ENCODE data around the gene MGA.

The MGA gene

DNA sequence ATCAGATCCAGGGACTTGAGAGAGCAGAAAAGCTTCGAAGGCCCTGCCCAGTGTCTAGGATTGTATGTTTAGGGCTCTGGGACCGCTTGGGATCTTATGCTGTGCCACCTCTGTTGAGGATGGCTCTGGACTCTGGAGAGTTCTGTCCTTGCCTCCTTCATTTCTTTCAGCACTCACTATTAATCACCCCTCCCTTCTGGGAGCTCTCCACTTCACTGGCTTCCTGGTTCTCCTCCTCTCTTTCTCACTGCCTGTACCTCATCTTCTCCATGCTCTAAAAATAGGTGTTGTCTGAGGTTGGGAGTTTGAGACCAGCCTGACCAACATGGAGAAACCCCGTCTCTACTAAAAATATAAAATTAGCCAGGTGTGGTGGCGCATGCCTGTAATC lies 131.3 kb downstream of the MGA start:
- H3K27ac ChIP-seq (ENCODE audit: low read length) = no peak overlapping the region
- peaks cover 10% of the 10 kb centered on the region for H3K4me1 ChIP-seq (ENCODE audit: control insufficient read depth, insufficient read depth, low read length)
- H3K9me3 ChIP-seq (ENCODE audit: control insufficient read depth, insufficient read depth, low read length) = no peaks in the 10 kb centered on the region
- WGBS (ENCODE audit: insufficient coverage, insufficient read length) = no CpG with 5 or more reads among the region's 4 CpGs
- no peak for DNase-seq (ENCODE audit: low read depth, low spot score)
- H3K4me3 ChIP-seq (ENCODE audit: low read length) = no peak overlapping the region
- H3K36me3 ChIP-seq (ENCODE audit: control insufficient read depth, insufficient read depth, low read length) = no peaks in the 10 kb centered on the region
- H3K27me3 ChIP-seq (ENCODE audit: control insufficient read depth, insufficient read depth, low read length) = no peaks in the 10 kb centered on the region

- WGBS (ENCODE audit: insufficient coverage, insufficient read length) = no CpG with 5 or more reads among the region's 5 CpGs
Measured at GRCh38 chr15:41792000-41792637, 131.9 kb downstream of the MGA start.

GRCh38 chr15:41794081-41794480 lies 133.9 kb downstream of the MGA start:
- Histone ChIP-seq H3K4me1 (ENCODE audit: control insufficient read depth, insufficient read depth, low read length) (peaks cover 10% of the 10 kb centered on the region), H3K27me3 (ENCODE audit: control insufficient read depth, insufficient read depth, low read length) (no peaks in the 10 kb centered on the region), H3K36me3 (ENCODE audit: control insufficient read depth, insufficient read depth, low read length) (no peaks in the 10 kb centered on the region), H3K27ac (ENCODE audit: low read length) (no peak overlapping the region), H3K4me3 (ENCODE audit: low read length) (no peak overlapping the region), H3K9me3 (ENCODE audit: control insufficient read depth, insufficient read depth, low read length) (no peaks in the 10 kb centered on the region)
- WGBS (ENCODE audit: insufficient coverage, insufficient read length) = no CpG with 5 or more reads among the region's 4 CpGs
- no peak for DNase-seq (ENCODE audit: low read depth, low spot score)

More at GRCh38 chr15:41792000-41792637, 131.9 kb downstream of the MGA start:
- Histone ChIP-seq H3K36me3 (ENCODE audit: control insufficient read depth, insufficient read depth, low read length) (no peaks in the 10 kb centered on the region), H3K27me3 (ENCODE audit: control insufficient read depth, insufficient read depth, low read length) (no peaks in the 10 kb centered on the region), H3K9me3 (ENCODE audit: control insufficient read depth, insufficient read depth, low read length) (no peaks in the 10 kb centered on the region), H3K4me1 (ENCODE audit: control insufficient read depth, insufficient read depth, low read length) (peaks cover 10% of the 10 kb centered on the region), H3K27ac (ENCODE audit: low read length) (no peak overlapping the region), H3K4me3 (ENCODE audit: low read length) (no peak overlapping the region)
- DNase-seq (ENCODE audit: low read depth, low spot score) = no peak

DNA sequence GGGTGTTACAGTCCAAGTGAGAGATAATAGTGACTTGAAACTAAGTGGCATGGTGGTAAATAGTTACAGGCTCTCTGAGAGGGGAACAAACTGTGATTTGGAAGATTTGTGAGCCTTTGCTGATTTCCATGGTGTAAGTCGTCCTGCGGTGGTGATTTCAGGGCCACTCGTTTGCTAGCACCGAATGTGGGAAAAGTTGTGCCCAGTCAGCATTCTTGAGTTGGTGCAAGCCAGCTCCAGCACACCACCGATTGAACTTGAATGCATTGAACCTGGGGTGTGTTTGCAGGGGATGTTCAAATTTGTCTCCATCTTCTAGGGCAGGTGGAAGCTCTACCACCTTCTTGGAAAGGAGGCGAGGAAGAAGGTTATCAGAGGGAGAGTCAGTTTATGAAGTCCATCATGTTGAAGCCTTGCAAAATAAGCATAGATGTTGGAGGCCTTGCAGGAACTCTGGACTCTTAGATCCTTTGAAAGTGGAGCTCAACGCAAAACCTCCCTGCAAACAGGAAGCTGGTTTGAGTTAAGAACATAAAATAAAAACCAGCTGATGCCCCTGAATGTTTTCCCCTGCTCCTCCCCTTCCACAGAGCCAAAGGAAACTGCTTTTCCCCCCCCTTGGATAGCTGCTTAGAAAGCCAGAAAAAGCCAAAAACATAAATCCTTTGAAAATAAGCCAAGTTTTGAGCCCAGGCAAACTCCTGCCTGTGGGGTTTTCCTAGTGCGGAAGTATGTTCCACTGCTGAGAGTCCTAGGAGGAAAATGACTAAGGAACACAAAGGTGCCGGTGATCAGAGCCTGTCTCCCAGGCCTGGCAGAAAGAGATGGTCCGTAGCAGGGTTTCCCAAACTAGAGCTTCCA lies 136.0 kb downstream of the MGA start:
- Histone ChIP-seq H3K9me3 (ENCODE audit: control insufficient read depth, insufficient read depth, low read length) (no peaks in the 10 kb centered on the region), H3K4me1 (ENCODE audit: control insufficient read depth, insufficient read depth, low read length) (peaks cover 3% of the 10 kb centered on the region), H3K27me3 (ENCODE audit: control insufficient read depth, insufficient read depth, low read length) (no peaks in the 10 kb centered on the region; the same call in 1 of the 2 replicates), H3K36me3 (ENCODE audit: control insufficient read depth, insufficient read depth, low read length) (no peaks in the 10 kb centered on the region), H3K4me3 (ENCODE audit: low read length) (no peak overlapping the region), H3K27ac (ENCODE audit: low read length) (no peak overlapping the region)
- WGBS (ENCODE audit: insufficient coverage, insufficient read length) = no CpG with 5 or more reads among the region's 10 CpGs
- no peak for DNase-seq (ENCODE audit: low read depth, low spot score)

DNA sequence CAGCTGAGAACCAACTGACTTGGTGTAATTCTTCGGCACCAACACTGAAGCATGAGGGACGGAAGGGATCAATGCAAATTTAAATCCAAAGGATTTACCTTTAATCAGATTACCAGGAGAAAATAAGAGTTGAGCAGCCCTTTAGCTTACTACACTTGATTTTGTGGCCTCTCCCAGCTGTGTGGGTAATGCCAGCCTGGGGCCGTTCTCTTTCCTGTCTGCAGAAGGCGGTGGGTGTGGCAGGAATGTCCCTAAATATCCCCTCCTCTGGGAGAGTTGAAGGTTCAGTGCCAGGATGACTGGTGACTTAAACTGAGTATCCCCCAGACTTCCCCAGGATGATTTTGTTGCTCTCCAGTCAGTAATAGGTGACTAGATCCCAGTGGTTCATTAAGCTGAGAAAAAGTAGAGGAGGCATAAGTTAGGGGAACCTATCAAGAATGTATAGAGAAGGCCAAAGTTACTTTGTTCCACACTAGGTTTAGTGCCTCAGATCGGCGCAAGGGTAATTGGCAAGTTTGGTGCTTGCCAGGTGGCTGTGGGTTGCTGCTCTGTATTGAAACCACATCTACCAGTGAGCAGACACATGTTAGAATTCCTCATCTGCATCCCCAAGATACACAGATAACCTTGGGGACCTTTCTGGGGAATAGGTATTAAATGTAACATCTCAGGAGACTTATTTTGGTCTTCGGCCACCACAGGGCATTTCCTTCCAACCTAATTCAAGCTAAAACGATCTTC lies 137.2 kb downstream of the MGA start:
- Histone ChIP-seq H3K9me3 (ENCODE audit: control insufficient read depth, insufficient read depth, low read length) (no peaks in the 10 kb centered on the region), H3K27ac (ENCODE audit: low read length) (no peak overlapping the region), H3K27me3 (ENCODE audit: control insufficient read depth, insufficient read depth, low read length) (no peaks in the 10 kb centered on the region; the same call in 1 of the 2 replicates), H3K4me3 (ENCODE audit: low read length) (no peak overlapping the region), H3K36me3 (ENCODE audit: control insufficient read depth, insufficient read depth, low read length) (no peaks in the 10 kb centered on the region), H3K4me1 (ENCODE audit: control insufficient read depth, insufficient read depth, low read length) (no peaks in the 10 kb centered on the region)
- DNase-seq (ENCODE audit: low read depth, low spot score) = no peak
- no CpG with 5 or more reads among the region's 8 CpGs for WGBS (ENCODE audit: insufficient coverage, insufficient read length)

DNA sequence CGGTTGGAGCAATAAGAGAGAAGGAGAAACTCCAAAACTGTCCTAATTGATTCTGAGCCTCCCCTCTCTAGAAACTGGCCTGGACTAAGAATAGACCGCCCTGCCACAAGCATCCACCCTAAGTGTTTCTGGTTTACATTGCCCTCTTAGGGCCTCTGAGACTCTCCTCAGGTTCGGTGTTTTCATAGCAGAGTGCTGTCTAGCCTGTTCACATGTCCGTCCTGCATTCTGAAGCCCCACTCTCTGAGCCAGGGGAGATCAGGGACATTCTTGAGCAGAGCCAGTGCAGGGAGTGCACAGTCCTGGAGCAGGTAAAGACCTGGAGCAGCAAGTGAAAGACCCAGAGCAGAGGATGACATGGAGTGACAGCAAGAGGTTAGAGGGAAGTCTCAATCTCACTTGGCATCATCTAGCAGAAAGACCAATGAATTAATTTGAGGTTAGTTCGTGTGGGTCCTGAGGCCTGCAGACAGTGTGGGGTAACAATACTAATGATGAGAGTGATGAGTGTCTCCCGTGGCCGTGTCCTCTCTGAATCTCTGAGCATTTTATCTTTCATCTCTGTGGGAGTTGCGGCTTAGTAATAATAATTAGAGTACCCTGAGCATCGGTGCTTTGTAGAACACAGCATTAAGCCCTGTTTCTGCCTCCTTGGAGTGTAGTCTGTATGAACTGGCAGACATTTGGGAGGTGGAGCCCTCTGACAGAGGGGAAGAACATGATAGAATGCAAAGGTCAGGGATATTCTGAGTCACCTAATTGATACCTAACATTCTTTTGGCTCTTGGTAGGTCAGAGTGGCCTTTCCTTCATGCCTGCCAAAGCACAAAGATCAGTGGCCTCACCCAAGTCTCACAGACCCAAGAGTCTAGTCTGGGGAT lies 138.6 kb downstream of the MGA start:
- H3K36me3 ChIP-seq (ENCODE audit: control insufficient read depth, insufficient read depth, low read length) = no peaks in the 10 kb centered on the region
- H3K27ac ChIP-seq (ENCODE audit: low read length) = no peak overlapping the region
- H3K4me1 ChIP-seq (ENCODE audit: control insufficient read depth, insufficient read depth, low read length) = no peaks in the 10 kb centered on the region
- H3K9me3 ChIP-seq (ENCODE audit: control insufficient read depth, insufficient read depth, low read length) = no peaks in the 10 kb centered on the region
- no CpG with 5 or more reads among the region's 9 CpGs for WGBS (ENCODE audit: insufficient coverage, insufficient read length)
- H3K27me3 ChIP-seq (ENCODE audit: control insufficient read depth, insufficient read depth, low read length) = no peaks in the 10 kb centered on the region; the same call in 1 of the 2 replicates
- no peak for DNase-seq (ENCODE audit: low read depth, low spot score)
- no peak overlapping the region for H3K4me3 ChIP-seq (ENCODE audit: low read length)

DNA sequence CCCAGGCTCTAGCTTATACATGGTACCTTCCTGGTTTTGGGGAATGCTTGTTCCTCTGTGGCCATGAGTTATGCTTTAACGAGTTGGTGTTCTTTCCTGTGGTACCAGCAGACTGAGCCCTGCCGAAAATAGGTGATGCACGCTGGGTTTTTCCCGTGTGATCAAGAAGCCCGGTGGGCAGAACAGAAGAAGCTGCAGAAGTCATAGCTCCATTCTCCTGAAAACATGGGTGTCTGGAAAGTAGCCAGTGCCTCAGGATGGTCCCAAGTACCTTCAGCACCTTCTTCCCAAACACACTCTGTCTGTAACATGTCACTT lies 139.2 kb downstream of the MGA start:
- no peak for DNase-seq (ENCODE audit: low read depth, low spot score)
- Histone ChIP-seq H3K4me1 (ENCODE audit: control insufficient read depth, insufficient read depth, low read length) (no peaks in the 10 kb centered on the region), H3K9me3 (ENCODE audit: control insufficient read depth, insufficient read depth, low read length) (no peaks in the 10 kb centered on the region), H3K27me3 (ENCODE audit: control insufficient read depth, insufficient read depth, low read length) (no peaks in the 10 kb centered on the region; the same call in 1 of the 2 replicates), H3K36me3 (ENCODE audit: control insufficient read depth, insufficient read depth, low read length) (no peaks in the 10 kb centered on the region), H3K4me3 (ENCODE audit: low read length) (no peak overlapping the region), H3K27ac (ENCODE audit: low read length) (no peak overlapping the region)
- no CpG with 5 or more reads among the region's 5 CpGs for WGBS (ENCODE audit: insufficient coverage, insufficient read length)

DNA sequence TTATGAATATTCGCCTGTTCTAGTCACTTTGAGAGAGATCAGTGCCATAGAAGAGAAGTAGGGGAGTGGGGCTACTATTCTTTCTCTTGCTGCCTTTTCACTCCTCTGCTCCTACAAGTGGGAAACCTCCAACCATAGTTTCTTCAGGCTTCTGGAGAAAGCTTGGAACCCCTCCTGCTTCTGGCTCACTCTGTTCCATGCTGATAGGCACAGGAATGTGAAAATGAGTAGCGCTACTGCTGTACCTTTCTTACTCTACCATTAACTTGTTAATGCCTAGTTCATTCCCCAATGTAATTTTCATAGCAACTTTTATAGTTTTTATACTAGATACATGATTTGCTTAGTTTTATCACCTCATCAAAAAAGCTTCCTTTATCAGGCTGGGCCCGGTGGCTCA lies 141.0 kb downstream of the MGA start:
- H3K36me3 ChIP-seq (ENCODE audit: control insufficient read depth, insufficient read depth, low read length) = no peaks in the 10 kb centered on the region
- DNase-seq (ENCODE audit: low read depth, low spot score) = no peak
- no peak overlapping the region for H3K4me3 ChIP-seq (ENCODE audit: low read length)
- no peak overlapping the region for H3K27ac ChIP-seq (ENCODE audit: low read length)
- H3K27me3 ChIP-seq (ENCODE audit: control insufficient read depth, insufficient read depth, low read length) = no peaks in the 10 kb centered on the region; the same call in 1 of the 2 replicates
- no peaks in the 10 kb centered on the region for H3K9me3 ChIP-seq (ENCODE audit: control insufficient read depth, insufficient read depth, low read length)
- H3K4me1 ChIP-seq (ENCODE audit: control insufficient read depth, insufficient read depth, low read length) = no peaks in the 10 kb centered on the region
- WGBS (ENCODE audit: insufficient coverage, insufficient read length) = no CpG with 5 or more reads among the region's 3 CpGs

DNA sequence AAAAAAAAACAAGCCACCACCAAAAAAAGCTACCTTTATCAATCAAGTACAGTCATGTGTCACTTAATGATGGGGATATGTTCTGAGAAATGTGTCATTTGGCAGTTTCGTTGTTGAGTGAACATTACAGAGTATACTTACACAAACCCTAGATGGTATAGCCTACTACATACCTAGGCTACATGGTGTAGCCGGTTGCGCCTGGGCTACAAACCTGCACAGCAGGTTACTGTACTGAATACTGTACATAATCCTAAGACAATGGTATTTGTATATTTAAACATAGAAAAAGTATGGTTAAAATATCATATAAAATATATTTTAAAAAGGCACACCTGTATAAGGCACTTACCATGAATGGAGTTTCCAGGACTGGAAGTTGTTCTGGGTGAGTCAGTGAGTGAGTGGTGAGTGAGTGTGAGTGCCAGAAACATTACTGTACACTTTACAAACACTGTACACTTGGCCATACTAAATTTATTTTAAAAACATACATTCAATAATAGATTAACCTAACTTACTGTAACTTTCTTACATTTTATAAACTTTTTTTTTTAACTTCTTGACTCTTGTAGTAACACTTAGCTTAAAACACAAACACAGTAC lies 141.7 kb downstream of the MGA start:
- no peak for DNase-seq (ENCODE audit: low read depth, low spot score)
- Histone ChIP-seq H3K36me3 (ENCODE audit: control insufficient read depth, insufficient read depth, low read length) (no peaks in the 10 kb centered on the region), H3K4me1 (ENCODE audit: control insufficient read depth, insufficient read depth, low read length) (no peaks in the 10 kb centered on the region), H3K4me3 (ENCODE audit: low read length) (no peak overlapping the region), H3K9me3 (ENCODE audit: control insufficient read depth, insufficient read depth, low read length) (no peaks in the 10 kb centered on the region), H3K27ac (ENCODE audit: low read length) (no peak overlapping the region), H3K27me3 (ENCODE audit: control insufficient read depth, insufficient read depth, low read length) (no peaks in the 10 kb centered on the region; the same call in 1 of the 2 replicates)
- WGBS (ENCODE audit: insufficient coverage, insufficient read length) = no CpG with 5 or more reads among the region's 3 CpGs

Measured in iPS DF 6.9 (cell line).